HG03060 (cell line): ENCODE results near the gene FLT1.
A peak's percentile ranks its signal among the peaks of the same experiment; 100 is the strongest.

ENCODE experiments used
- ATAC-seq: cut with Tn5 transposase; IDR thresholded peaks from one replicate; pipeline ENCODE4 v1.9.1; 2021; ENCODE audit warnings: low read depth, moderate number of reproducible peaks; ENCODE audit not compliant: unreplicated experiment

The FLT1 gene

DNA sequence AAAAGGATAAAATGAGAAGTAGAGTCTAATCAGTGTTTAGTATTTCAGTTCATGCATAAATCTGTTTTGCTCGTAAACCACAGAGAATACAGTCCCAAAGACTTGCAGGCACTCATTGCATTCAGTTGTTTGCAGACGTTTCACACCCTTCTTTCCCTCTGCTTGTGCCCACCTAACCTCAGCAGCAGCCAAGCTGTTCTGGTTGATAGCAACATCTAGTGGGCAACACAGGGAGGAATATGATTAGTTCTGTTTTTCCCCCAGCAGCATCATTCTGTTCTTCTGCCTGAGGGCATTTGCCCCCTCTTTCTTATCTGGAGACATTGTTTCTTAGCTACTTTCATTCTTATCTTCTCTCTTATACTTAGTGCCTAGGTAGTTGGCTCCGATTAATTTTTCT is 221.0 kb downstream of the FLT1 start:
- ATAC-seq = no peak

DNA sequence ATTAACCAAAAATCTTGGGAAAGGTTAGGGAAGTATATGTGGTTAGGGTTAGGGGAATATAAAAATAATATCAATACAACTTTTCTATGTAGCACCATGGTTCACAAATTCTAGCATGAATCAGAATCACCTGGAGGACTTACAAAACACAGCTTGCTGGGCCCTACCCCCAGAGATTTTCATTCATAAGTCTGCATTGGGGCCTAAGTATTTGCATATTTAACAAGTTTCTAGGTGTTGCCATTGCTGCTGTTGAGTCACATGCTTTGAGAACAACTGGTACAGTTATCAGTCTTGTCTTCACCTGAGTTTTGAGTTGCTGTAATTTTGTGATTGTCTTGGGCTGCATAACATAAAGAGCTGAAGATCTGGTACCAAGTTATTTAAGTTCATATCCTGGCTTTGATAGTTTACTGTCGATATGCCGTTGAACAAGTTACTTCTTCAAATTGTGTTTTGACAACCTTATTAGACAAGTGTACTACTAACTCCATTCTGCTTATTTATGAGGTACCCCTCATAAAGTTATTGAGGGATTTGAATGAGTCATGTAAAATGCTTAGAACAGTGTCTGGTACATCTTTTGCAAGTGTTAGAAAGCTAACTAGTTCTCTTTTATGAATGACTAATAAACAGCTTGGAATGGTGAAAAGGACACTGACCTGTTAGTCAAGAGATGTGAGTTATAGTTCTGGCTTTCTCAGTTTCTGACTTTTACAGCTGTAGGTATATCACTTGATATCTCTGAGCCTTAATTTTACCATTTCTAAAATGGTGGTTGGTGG is 223.7 kb downstream of the FLT1 start:
- ATAC-seq = no peak

DNA sequence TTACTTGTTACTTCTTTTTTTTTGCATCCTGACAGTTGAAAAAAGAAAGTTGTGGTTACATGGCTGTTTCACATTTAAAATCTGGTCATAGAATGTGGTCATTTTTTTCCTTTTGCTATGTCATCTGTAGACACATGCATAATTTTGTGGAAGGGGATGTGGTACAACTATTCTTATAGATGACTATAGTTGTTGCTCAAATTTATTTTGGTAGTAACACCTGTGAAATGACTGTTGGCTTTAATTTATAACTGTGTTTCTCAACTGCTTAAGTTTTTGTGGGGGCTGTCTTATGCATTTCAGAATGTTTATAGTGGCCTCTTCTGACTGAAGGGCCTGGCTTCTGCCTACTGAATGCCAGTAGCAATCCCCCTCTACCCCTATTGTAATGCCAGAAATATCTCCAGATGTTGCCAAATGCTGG is 226.1 kb downstream of the FLT1 start:
- peak; percentile 95 for ATAC-seq

DNA sequence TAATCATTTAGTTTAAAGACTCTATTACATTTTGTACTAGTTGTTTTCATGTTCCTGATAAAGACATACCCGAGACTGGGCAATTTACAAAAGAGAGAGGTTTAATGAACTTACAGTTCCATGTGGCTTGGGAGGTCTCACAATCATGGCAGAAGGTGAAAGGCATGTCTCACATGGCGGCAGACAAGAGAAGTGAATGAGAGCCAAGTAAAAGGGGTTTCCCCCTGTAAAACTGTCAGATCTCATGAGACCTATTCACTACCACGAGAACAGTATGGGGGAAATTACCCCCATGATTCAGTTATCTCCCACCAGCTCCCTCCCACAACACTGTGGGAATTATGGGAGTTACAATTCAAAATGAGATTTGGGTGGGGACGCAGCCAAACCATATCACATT is 227.4 kb downstream of the FLT1 start:
- no peak for ATAC-seq

- ATAC-seq = no peak
These were observed 236.5 kb downstream of the FLT1 start for GRCh38 chr13:28258417-28258816.

DNA sequence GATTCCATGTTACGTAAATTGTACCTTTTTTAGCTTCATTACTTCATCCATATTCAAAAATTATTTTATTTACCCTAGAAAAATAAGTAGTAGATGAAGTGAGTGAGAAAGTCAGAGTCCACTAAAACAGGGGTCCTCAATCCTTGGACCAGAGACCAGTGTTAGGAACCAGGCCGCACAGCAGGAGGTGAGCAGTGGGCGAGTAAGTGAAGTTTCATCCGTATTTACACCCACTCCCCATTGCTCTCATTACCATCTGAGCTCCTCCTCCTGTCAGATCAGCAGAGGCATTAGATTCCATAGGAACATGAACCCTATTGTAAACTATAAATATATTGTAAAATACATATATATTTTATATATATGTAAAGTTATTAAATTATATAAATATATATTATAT is 237.6 kb downstream of the FLT1 start:
- no peak for ATAC-seq

- no peak for ATAC-seq
These were observed 242.4 kb downstream of the FLT1 start for GRCh38 chr13:28252547-28252946.

GRCh38 chr13:28251466-28251865 is 243.5 kb downstream of the FLT1 start:
- no peak for ATAC-seq

DNA sequence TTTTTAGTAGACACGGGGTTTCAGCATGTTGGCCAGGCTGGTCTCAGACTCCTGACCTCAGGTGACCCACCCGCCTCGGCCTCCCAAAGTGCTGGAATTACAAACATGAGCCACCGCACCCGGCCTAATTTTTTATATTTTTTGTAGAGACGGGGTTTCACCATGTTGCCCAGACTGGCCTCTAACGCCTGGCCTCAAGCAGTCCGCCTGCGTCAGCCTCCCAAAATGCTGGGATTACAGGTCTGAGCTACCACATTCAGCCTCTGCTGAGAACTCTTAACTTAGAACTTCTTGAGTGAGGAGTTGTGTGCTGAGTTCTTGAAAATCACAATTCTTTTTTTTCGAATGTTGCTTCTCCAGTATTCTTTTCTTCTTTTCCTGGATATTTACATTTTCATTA is 244.4 kb downstream of the FLT1 start:
- ATAC-seq = no peak
